Measurements from ENCODE around the gene KIAA1328. TPM values are rescaled to one million over a fixed set of nuclear protein-coding genes. Genes with fewer than 3 reads are reported as not detected.
A peak's percentile ranks its signal among the peaks of the same experiment; 100 is the strongest.

KIAA1328 gene
- total RNA-seq, 6 experiments from 2014 or later: 2.7 to 3.3 (median 3.0) TPM

- peaks cover 5% of the 10 kb centered on the region; the same call in 1 of the 2 replicates for H3K36me3 Mint-ChIP-seq (ENCODE audit: low read depth)
- no peaks in the 10 kb centered on the region for H3K9me3 Mint-ChIP-seq
- H3K27me3 Mint-ChIP-seq (ENCODE audit: insufficient read depth): peaks cover 1% of the 10 kb centered on the region; the same call in 1 of the 2 replicates
- no peak overlapping the region for H3K4me3 Mint-ChIP-seq
- TF ChIP-seq, protein P1, sequence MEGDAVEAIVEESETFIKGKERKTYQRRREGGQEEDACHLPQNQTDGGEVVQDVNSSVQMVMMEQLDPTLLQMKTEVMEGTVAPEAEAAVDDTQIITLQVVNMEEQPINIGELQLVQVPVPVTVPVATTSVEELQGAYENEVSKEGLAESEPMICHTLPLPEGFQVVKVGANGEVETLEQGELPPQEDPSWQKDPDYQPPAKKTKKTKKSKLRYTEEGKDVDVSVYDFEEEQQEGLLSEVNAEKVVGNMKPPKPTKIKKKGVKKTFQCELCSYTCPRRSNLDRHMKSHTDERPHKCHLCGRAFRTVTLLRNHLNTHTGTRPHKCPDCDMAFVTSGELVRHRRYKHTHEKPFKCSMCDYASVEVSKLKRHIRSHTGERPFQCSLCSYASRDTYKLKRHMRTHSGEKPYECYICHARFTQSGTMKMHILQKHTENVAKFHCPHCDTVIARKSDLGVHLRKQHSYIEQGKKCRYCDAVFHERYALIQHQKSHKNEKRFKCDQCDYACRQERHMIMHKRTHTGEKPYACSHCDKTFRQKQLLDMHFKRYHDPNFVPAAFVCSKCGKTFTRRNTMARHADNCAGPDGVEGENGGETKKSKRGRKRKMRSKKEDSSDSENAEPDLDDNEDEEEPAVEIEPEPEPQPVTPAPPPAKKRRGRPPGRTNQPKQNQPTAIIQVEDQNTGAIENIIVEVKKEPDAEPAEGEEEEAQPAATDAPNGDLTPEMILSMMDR (IDR thresholded peaks at IDR 0.05): no peak
- peaks cover 38% of the 10 kb centered on the region for H3K4me1 Mint-ChIP-seq (ENCODE audit: low read depth)
- peak overlapping the region; percentile 53 for H3K27ac Mint-ChIP-seq
- DNase-seq: peak; percentile 46
Observed at GRCh38 chr18:36831139-36831538, 2.2 kb downstream of the KIAA1328 start.

DNA sequence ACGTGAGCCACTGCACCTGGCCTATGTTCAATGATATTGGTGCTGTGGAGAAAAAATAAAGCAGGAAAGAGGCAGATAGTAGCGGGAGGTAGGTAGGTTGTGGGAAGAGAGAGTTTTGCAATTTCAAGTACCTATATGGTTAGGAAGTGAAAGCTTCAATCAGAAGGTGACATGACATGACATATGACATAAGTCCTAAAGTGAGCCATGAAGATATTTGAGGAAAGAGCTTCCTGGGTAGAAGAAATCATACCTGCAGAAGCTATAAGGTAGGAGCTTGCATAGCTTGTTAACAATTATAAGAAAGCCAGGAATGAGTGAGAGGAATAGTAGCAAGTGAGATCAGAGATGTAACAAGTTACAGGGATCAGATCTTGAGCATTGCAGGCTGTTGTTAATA lies 4.2 kb downstream of the KIAA1328 start:
- Mint-ChIP-seq H3K36me3 (ENCODE audit: low read depth) (no peaks in the 10 kb centered on the region; the same call in 1 of the 2 replicates), H3K4me1 (ENCODE audit: low read depth) (peaks cover 26% of the 10 kb centered on the region), H3K27me3 (ENCODE audit: insufficient read depth) (no peaks in the 10 kb centered on the region), H3K9me3 (no peaks in the 10 kb centered on the region), H3K4me3 (no peak overlapping the region), H3K27ac (no peak overlapping the region)
- no peak for DNase-seq
- TF ChIP-seq, protein P1 (IDR thresholded peaks at IDR 0.05): no peak

GRCh38 chr18:36835927-36836326 lies 7.0 kb downstream of the KIAA1328 start:
- peaks cover 11% of the 10 kb centered on the region for H3K36me3 Mint-ChIP-seq (ENCODE audit: low read depth)
- H3K27me3 Mint-ChIP-seq (ENCODE audit: insufficient read depth): no peaks in the 10 kb centered on the region
- no peak for DNase-seq
- H3K4me3 Mint-ChIP-seq: no peak overlapping the region
- H3K4me1 Mint-ChIP-seq (ENCODE audit: low read depth): peaks cover 10% of the 10 kb centered on the region
- H3K27ac Mint-ChIP-seq: no peak overlapping the region
- H3K9me3 Mint-ChIP-seq: no peaks in the 10 kb centered on the region
- TF ChIP-seq, protein P1 (IDR thresholded peaks at IDR 0.05): no peak

- Mint-ChIP-seq H3K4me1 (ENCODE audit: low read depth) (no peaks in the 10 kb centered on the region), H3K36me3 (ENCODE audit: low read depth) (peaks cover 11% of the 10 kb centered on the region), H3K4me3 (no peak overlapping the region), H3K27me3 (ENCODE audit: insufficient read depth) (no peaks in the 10 kb centered on the region), H3K9me3 (no peaks in the 10 kb centered on the region), H3K27ac (no peak overlapping the region)
- TF ChIP-seq, protein P1 (IDR thresholded peaks at IDR 0.05): no peak
- no peak for DNase-seq
Observed at GRCh38 chr18:36839835-36840234, 10.9 kb downstream of the KIAA1328 start.

GRCh38 chr18:36843199-36843598 lies 14.3 kb downstream of the KIAA1328 start:
- TF ChIP-seq, protein P1 (IDR thresholded peaks at IDR 0.05): no peak
- Mint-ChIP-seq H3K4me3 (no peak overlapping the region), H3K27me3 (ENCODE audit: insufficient read depth) (no peaks in the 10 kb centered on the region), H3K4me1 (ENCODE audit: low read depth) (0 out of 2 replicates have a peak, but pooled peaks cover 5% of the 10 kb centered on the region), H3K27ac (no peak overlapping the region), H3K9me3 (no peaks in the 10 kb centered on the region), H3K36me3 (ENCODE audit: low read depth) (peaks cover 11% of the 10 kb centered on the region)
- no peak for DNase-seq

DNA sequence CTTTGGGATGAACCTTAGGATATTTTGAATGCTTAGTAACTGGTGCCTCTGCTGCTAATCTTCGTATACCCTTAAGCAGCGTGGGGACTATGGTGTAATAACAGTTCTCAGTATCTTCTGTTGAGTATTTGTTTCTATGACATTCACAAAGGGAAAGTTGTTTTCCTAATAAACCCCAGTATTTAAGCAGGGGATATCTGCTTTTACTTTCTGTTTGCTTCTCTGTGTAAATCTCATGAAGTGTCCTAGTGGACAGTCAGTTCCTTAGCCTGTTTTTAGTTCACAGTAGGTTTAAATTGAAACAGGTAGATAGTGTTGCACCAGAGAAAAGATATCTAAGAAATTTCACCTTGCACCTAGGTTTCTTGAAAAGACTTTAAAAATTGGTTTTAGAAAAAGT lies 14.9 kb downstream of the KIAA1328 start:
- H3K9me3 Mint-ChIP-seq: no peaks in the 10 kb centered on the region
- no peak for DNase-seq
- 0 out of 2 replicates have a peak, but pooled peaks cover 5% of the 10 kb centered on the region for H3K4me1 Mint-ChIP-seq (ENCODE audit: low read depth)
- H3K36me3 Mint-ChIP-seq (ENCODE audit: low read depth): peaks cover 11% of the 10 kb centered on the region
- TF ChIP-seq, protein P1 (IDR thresholded peaks at IDR 0.05): peak; percentile 17; the same call in 1 of the 2 replicates
- peak overlapping the region; percentile 21; the same call in 1 of the 2 replicates for H3K4me3 Mint-ChIP-seq
- H3K27ac Mint-ChIP-seq: no peak overlapping the region
- no peaks in the 10 kb centered on the region for H3K27me3 Mint-ChIP-seq (ENCODE audit: insufficient read depth)
